HCT116 (cell line): ENCODE measurements around the gene LRRC14B. TPM values are rescaled to one million over a fixed set of nuclear protein-coding genes. Genes with fewer than 3 reads are reported as not detected.

Experiments
- ATAC-seq: fragments of 200-7000 bp; cut with Tn5 transposase; 2 replicates; pipeline ENCODE4 v1.9.1; 2020; ENCODE audit warnings: mild to moderate bottlenecking, moderate library complexity
- BruUV-seq: library from RNA; stranded (reverse); fragments of 400-500 nt; replicated peaks from 2 replicates; lab custom pipeline; 2021; lab: Mats Ljungman, UMichigan
- CTCF ChIA-PET: fragments of 300-600 bp; sonication (Branson Sonifier 250); formaldehyde crosslinking; loops from one replicate; lab custom pipeline; 2021; ENCODE audit warnings: antibody characterized with exemption; lab: Charles Lee
- POLR2A ChIA-PET: fragments of 300-600, 350-600 bp; sonication (Branson Sonifier 250); formaldehyde crosslinking; loops from one replicate; lab custom pipeline; 2021; ENCODE audit warnings: antibody characterized with exemption; lab: Charles Lee
- RAD21 ChIA-PET, 2 experiments: fragments of 300-600 bp; sonication (Branson Sonifier 250); formaldehyde crosslinking; loops; one replicate each; lab custom pipeline; 2023; ENCODE audit warnings: low total read pairs in 2 of 2; ENCODE audit not compliant: uncharacterized antibody in 2 of 2, unreplicated experiment in 2 of 2, low non-redundant PET in 1 of 2; lab: Charles Lee
- DNase-seq: peaks from one replicate; pipeline ENCODE4 v3.0.0-alpha.2; 2010; ENCODE audit warnings: low read depth, low spot score
- H2AFZ ChIP-seq: fragments of 200-600 bp; shearing (Covaris generic), sonication (generic); 2 replicates; pipeline ENCODE4 v1.6.1; 2017; ENCODE audit warnings: low read depth, mixed run types, mixed read lengths, antibody characterized with exemption, low read length; ENCODE audit not compliant: poor library complexity, severe bottlenecking
- H3K27ac ChIP-seq: 2 replicates; pipeline ENCODE4 v1.5.1; 2012; ENCODE audit warnings: low read depth, low read length
- H3K27me3 ChIP-seq: fragments of 200-600 bp; sonication (generic); 2 replicates; pipeline ENCODE4 v1.6.1; 2016; ENCODE audit warnings: mixed run types, low read length, mixed read lengths; ENCODE audit not compliant: insufficient read depth
- H3K36me3 ChIP-seq, 2 experiments: fragments of 200-500 bp in 1 of 2; fragments of 200-600 bp in 1 of 2; sonication (Bioruptor generic) in 1 of 2; sonication (generic) in 1 of 2; 2 replicates each; pipeline versions ENCODE4 v1.5.1 to v1.6.1; 2014 to 2016; ENCODE audit warnings: low read length in 2 of 2, inconsistent platforms in 1 of 2, mixed read lengths in 1 of 2, mixed run types in 1 of 2; ENCODE audit not compliant: insufficient read depth in 2 of 2, control insufficient read depth in 1 of 2
- H3K4me1 ChIP-seq, 2 experiments: fragments of 200-600 bp in 1 of 2; sonication (generic) in 1 of 2; 2 replicates each; pipeline versions ENCODE4 v1.5.1 to v1.6.1; 2012 to 2017; ENCODE audit warnings: low read length in 2 of 2, inconsistent platforms in 1 of 2, mild to moderate bottlenecking in 1 of 2, mixed read lengths in 1 of 2, mixed run types in 1 of 2, moderate library complexity in 1 of 2; ENCODE audit not compliant: insufficient read depth in 2 of 2, control insufficient read depth in 1 of 2
- H3K4me2 ChIP-seq: fragments of 200-600 bp; sonication (generic); 2 replicates; pipeline ENCODE4 v1.6.1; 2017; ENCODE audit warnings: mixed run types, low read length, mixed read lengths
- H3K4me3 ChIP-seq, 2 experiments: fragments of 200-600 bp in 1 of 2; sonication (generic) in 1 of 2; replicated peaks in 1 of 2; 2 replicates each; pipeline ENCODE4 v1.5.1; 2011 to 2016; ENCODE audit warnings: low read length in 2 of 2, control low read depth in 1 of 2, low read depth in 1 of 2, mild to moderate bottlenecking in 1 of 2, mixed read lengths in 1 of 2, mixed run types in 1 of 2
- H3K79me2 ChIP-seq: fragments of 200-600 bp; sonication (generic); 2 replicates; pipeline ENCODE4 v1.6.1; 2017; ENCODE audit warnings: mild to moderate bottlenecking, mixed run types, low read length, moderate library complexity, mixed read lengths; ENCODE audit not compliant: insufficient read depth
- H3K9ac ChIP-seq: fragments of 200-600 bp; sonication (generic); 2 replicates; pipeline ENCODE4 v1.6.1; 2016; ENCODE audit warnings: low read length, mixed read lengths
- H3K9me2 ChIP-seq: fragments of 200-600 bp; sonication (generic), shearing (Covaris generic); 2 replicates; pipeline ENCODE4 v1.6.1; 2017; ENCODE audit warnings: mixed run types, mild to moderate bottlenecking, moderate library complexity; ENCODE audit not compliant: insufficient read depth
- H3K9me3 ChIP-seq, 2 experiments: fragments of 200-500 bp in 1 of 2; fragments of 200-600 bp in 1 of 2; sonication (Bioruptor generic) in 1 of 2; sonication (generic) in 1 of 2; 2 replicates each; pipeline ENCODE4 v1.6.1; 2014 to 2017; ENCODE audit warnings: low read length in 2 of 2, mixed read lengths in 2 of 2, inconsistent platforms in 1 of 2, low read depth in 1 of 2, mild to moderate bottlenecking in 1 of 2, mixed run types in 1 of 2, moderate library complexity in 1 of 2; ENCODE audit not compliant: control insufficient read depth in 1 of 2, insufficient read depth in 1 of 2
- H4K20me1 ChIP-seq: fragments of 200-600 bp; sonication (generic), shearing (Covaris generic); 2 replicates; pipeline ENCODE4 v1.6.1; 2017; ENCODE audit warnings: mixed run types, mild to moderate bottlenecking, moderate library complexity; ENCODE audit not compliant: insufficient read depth
- ATF3 ChIP-seq: IDR thresholded peaks from 2 replicates; pipeline ENCODE4 v1.6.1; 2012
- CTCF ChIP-seq, 3 experiments: fragments of 200-600 bp in 1 of 3; sonication (generic) in 1 of 3; IDR thresholded peaks in 2 of 3; conservative IDR thresholded peaks in 1 of 3; 2 replicates each; pipeline ENCODE4 v1.5.1; 2012 to 2017; ENCODE audit warnings: low read depth in 2 of 3, low read length in 2 of 3, antibody characterized with exemption in 1 of 3, borderline replicate concordance in 1 of 3, control low read depth in 1 of 3, mild to moderate bottlenecking in 1 of 3, mixed read lengths in 1 of 3, mixed run types in 1 of 3, moderate library complexity in 1 of 3; ENCODE audit not compliant: insufficient read depth in 1 of 3
- ELF1 ChIP-seq: IDR thresholded peaks from 2 replicates; pipeline ENCODE4 v1.6.1; 2012; ENCODE audit warnings: low read depth, borderline replicate concordance
- EZH2 ChIP-seq: fragments of 200-600 bp; sonication (generic); IDR thresholded peaks from 2 replicates; pipeline ENCODE4 v1.6.1; 2017; ENCODE audit warnings: antibody characterized with exemption, mixed run types
- FOSL1 ChIP-seq: IDR thresholded peaks from 2 replicates; pipeline ENCODE4 v1.6.1; 2012; ENCODE audit warnings: low read depth
- JUND ChIP-seq: IDR thresholded peaks from 2 replicates; pipeline ENCODE4 v1.6.1; 2012
- MAX ChIP-seq: IDR thresholded peaks from 2 replicates; pipeline ENCODE4 v1.6.1; 2012
- RAD21 ChIP-seq: IDR thresholded peaks from 2 replicates; pipeline ENCODE4 v1.6.1; 2012; ENCODE audit warnings: low read depth, mild to moderate bottlenecking
- SP1 ChIP-seq: IDR thresholded peaks from 2 replicates; pipeline ENCODE4 v1.6.1; 2012; ENCODE audit warnings: low read depth
- YY1 ChIP-seq: IDR thresholded peaks from 2 replicates; pipeline ENCODE4 v1.6.1; 2011; ENCODE audit warnings: low read length, low read depth, moderate library complexity, mild to moderate bottlenecking; ENCODE audit not compliant: insufficient replicate concordance; ENCODE audit errors: extremely low read depth
- ZBTB33 ChIP-seq: IDR thresholded peaks from 2 replicates; pipeline ENCODE4 v1.6.1; 2011; ENCODE audit warnings: mild to moderate bottlenecking, low read length, moderate library complexity; ENCODE audit not compliant: insufficient replicate concordance; ENCODE audit errors: extremely low read depth
- intact Hi-C: fragments of 100-400 bp; cut with micrococcal nuclease; formaldehyde crosslinking; loops from 2 replicates; pipeline ENCODE4 v1.10.0; 2022
- total RNA-seq: library from RNA; stranded (reverse); gene quantifications from one replicate; pipeline ENCODE4 v1.2.1, GENCODE V29; 2021; ENCODE audit not compliant: unreplicated experiment

The LRRC14B gene
- total RNA-seq, 1 experiment from 2014 or later, result not detected

- Histone ChIP-seq H3K4me2 (no peak overlapping the region), H3K36me3 (no peaks in the 10 kb centered on the region), H3K9me2 (no peaks in the 10 kb centered on the region), H3K27ac (no peak overlapping the region; the same call in 1 of the 2 replicates), H3K9ac (no peak overlapping the region), H3K4me3 (no peak overlapping the region), H3K79me2 (no peaks in the 10 kb centered on the region), H3K27me3 (no peaks in the 10 kb centered on the region), H2AFZ (no peak overlapping the region), H3K4me1 (peaks cover 0 to 6% of the 10 kb centered on the region in 2 experiments; a peak in 2 of 4 replicates), H4K20me1 (no peaks in the 10 kb centered on the region), H3K9me3 (no peaks in the 10 kb centered on the region)
- ATAC-seq (no peak), DNase-seq (no peak)
- intact Hi-C loops, result no loop called here
- ChIA-PET RAD21 (no interaction called here), CTCF (no interaction called here), POLR2A (no interaction called here)
- no TSS peak for BruUV-seq
- no peak for TF ChIP-seq JUND
- no peak for TF ChIP-seq ATF3
- no peak for TF ChIP-seq MAX
- TF ChIP-seq EZH2, result no peak
These were observed 20.1 kb upstream of the LRRC14B start for GRCh38 chr5:170971-171800.

- Histone ChIP-seq H3K79me2 (no peaks in the 10 kb centered on the region), H4K20me1 (no peaks in the 10 kb centered on the region), H3K27me3 (no peaks in the 10 kb centered on the region), H3K4me2 (no peak overlapping the region), H3K9me3 (no peaks in the 10 kb centered on the region), H2AFZ (no peak overlapping the region), H3K9me2 (no peaks in the 10 kb centered on the region), H3K36me3 (no peaks in the 10 kb centered on the region), H3K9ac (no peak overlapping the region), H3K4me1 (peaks cover 0 to 6% of the 10 kb centered on the region in 2 experiments; a peak in 2 of 4 replicates), H3K27ac (no peak overlapping the region), H3K4me3 (no peak overlapping the region)
- no peak for ATAC-seq
- RAD21 ChIA-PET, result no interaction called here
- DNase-seq, result no peak
- CTCF ChIA-PET, result no interaction called here
- POLR2A ChIA-PET, result no interaction called here
- BruUV-seq, result no TSS peak
- intact Hi-C loops, result no loop called here
- TF ChIP-seq FOSL1 (no peak), YY1 (no peak), CTCF (IDR thresholded peaks at IDR 0.05 in 2 of 3, conservative IDR thresholded peaks at IDR 0.05 in 1 of 3; ENCODE audit: borderline replicate concordance in 1 of 3, insufficient read depth in 1 of 3, low read depth in 2 of 3, low read length in 2 of 3) (no peak), JUND (no peak), ZBTB33 (no peak), ELF1 (no peak), RAD21 (no peak), SP1 (no peak)
These were observed 19.4 kb upstream of the LRRC14B start for GRCh38 chr5:171801-172331.
